Pancreas (tissue), 10 donors: ENCODE data around the gene NFIL3. TPM values are rescaled to one million over a fixed set of nuclear protein-coding genes. Genes with fewer than 3 reads are reported as not detected.
A peak's percentile ranks its signal among the peaks of the same experiment; 100 is the strongest.

Experiments
- ATAC-seq, 4 donors: fragments of 200-7000 bp; cut with Tn5 transposase; one replicate each; pipeline versions ENCODE4 v1.8.0 to v1.9.1; 2020; ENCODE audit warnings: mild to moderate bottlenecking in 4 of 4, moderate library complexity in 4 of 4
- DNase-seq, 6 donors: peaks; one replicate each; pipeline ENCODE4 v3.0.0-alpha.2; 2020
- FAIRE-seq: peaks from 2 replicates; lab custom pipeline; 2012; peaks lifted over from hg19 to GRCh38; lab: Jason Lieb, UNC
- H3K27ac ChIP-seq, 4 donors: fragments of 200-600 bp; sonication (generic); 1 replicate in 3 of 4; 2 replicates in 1 of 4; pipeline versions ENCODE4 v1.5.0 to v1.8.0; 2020
- H3K27me3 ChIP-seq, 4 donors: fragments of 200-600 bp; one replicate each; pipeline ENCODE4 v1.8.0; 2021
- H3K36me3 ChIP-seq, 3 donors: fragments of 200-600 bp; sonication (generic) in 1 of 3; one replicate each; pipeline versions ENCODE4 v1.5.0 to v1.8.0; 2020 to 2021
- H3K4me1 ChIP-seq, 3 donors: fragments of 200-600 bp; one replicate each; pipeline ENCODE4 v1.8.0; 2021
- H3K4me3 ChIP-seq, 4 donors: fragments of 200-600 bp; sonication (generic) in 2 of 4; one replicate each; pipeline versions ENCODE4 v1.5.0 to v1.8.0; 2020 to 2021
- H3K9me3 ChIP-seq, 4 donors: fragments of 200-600 bp; one replicate each; pipeline ENCODE4 v1.8.0; 2021
- CTCF ChIP-seq, 4 donors: fragments of 200-600 bp; sonication (generic) in 3 of 4; IDR thresholded peaks; one replicate each; pipeline versions ENCODE4 v1.5.0 to v1.8.0; 2021; ENCODE audit warnings: antibody characterized with exemption in 4 of 4
- WGBS, 2 donors: extraction: QIAGEN DNeasy Blood & Tissue Kit; methylation state at CpG; one replicate each; pipeline ENCODE4 v1.1.7; 2013; 5-methylcytosine and 5-hydroxymethylcytosine counted together
- intact Hi-C, 3 donors: fragments of 100-400 bp; cut with DNase I; formaldehyde crosslinking; loops; one replicate each; pipeline versions ENCODE4 v1.11.1 to v1.14.2; 2022
- polyA plus RNA-seq, 2 donors: library from polyadenylated mRNA; stranded (reverse); fragments of 200-250 nt; gene quantifications; one replicate each; pipeline ENCODE4 v1.2.3, GENCODE V29; 2013
- total RNA-seq, 6 donors: library from RNA; stranded (reverse); fragmentation: NEBNext Ultra II Directional in 4 of 6; extraction: Animal tissue kit (Norgen Biotek cat#: 25700) in 4 of 6; gene quantifications; one replicate each; pipeline versions ENCODE4 v1.2.1 to v1.2.4, GENCODE V29; 2021 to 2023
- donor health status: healthy with polysubstance abuse.
- donor health status: DM: no; HTN: no; CAD: no; lungs with moderate emphysema.
- donor health status: DM: no; HTN: no; CAD: no.
- donor health status: control.
- donor health status: control.
- donor health status: Bipolar disorder and iron deficiency.
- donor health status: DM: yes; HTN: yes; CAD: no.
- donor health status: DM: no; HTN: no; CAD: no.
- donor health status: DM: no; HTN: no; CAD: no.
- donor health status: DM: yes; HTN: yes; CAD: no.

NFIL3 gene
- total and polyA plus RNA-seq, 8 donors, result 6.0 to 24.4 (median 10.8) TPM

- intact Hi-C loops, result loop anchor here in 1 of 3 donors (10.0 kb wide), 1 partner anchor 233 kb away; no protein-coding TSS in a partner anchor
- FAIRE-seq, result no peak
- Histone ChIP-seq H3K27me3 (no peaks in the 10 kb centered on the region), H3K4me1 (peaks cover 0 to 3% (median 0%) of the 10 kb centered on the region in 3 donors), H3K4me3 (no peak overlapping the region), H3K27ac (peak overlapping the region in 1 of 4 donors; percentile 37), H3K9me3 (no peaks in the 10 kb centered on the region), H3K36me3 (no peaks in the 10 kb centered on the region)
- WGBS, 2 donors, result 82 to 89% methylated on average over 2 of the region's 2 CpGs
- no peak for TF ChIP-seq CTCF (IDR thresholded peaks at IDR 0.05)
- no peak for DNase-seq
- ATAC-seq, result no peak
These were observed 4.2 kb upstream of the NFIL3 start for GRCh38 chr9:91427873-91428272.

GRCh38 chr9:91426123-91426745 lies 2.6 kb upstream of the NFIL3 start:
- ATAC-seq, result peak in 1 of 4 donors; percentile 8
- no peak for DNase-seq
- Histone ChIP-seq H3K36me3 (no peaks in the 10 kb centered on the region), H3K27ac (no peak overlapping the region), H3K4me1 (peaks cover 0 to 6% (median 0%) of the 10 kb centered on the region in 3 donors), H3K27me3 (no peaks in the 10 kb centered on the region), H3K9me3 (no peaks in the 10 kb centered on the region), H3K4me3 (no peak overlapping the region)
- 16 to 23% methylated on average over 3 of the region's 3 CpGs for WGBS, 2 donors
- no peak for FAIRE-seq
- intact Hi-C loops, result loop anchor here in 1 of 3 donors (10.0 kb wide), 1 partner anchor 231 kb away; no protein-coding TSS in a partner anchor
- peak in 2 of 4 donors; percentile 20 to 21 for TF ChIP-seq CTCF (IDR thresholded peaks at IDR 0.05)

- H3K27me3 ChIP-seq, result no peaks in the 10 kb centered on the region
- FAIRE-seq (no peak), DNase-seq (no peak), ATAC-seq (no peak)
- no peaks in the 10 kb centered on the region for H3K9me3 ChIP-seq
- peak overlapping the region in 2 of 4 donors; percentile 98 to 99 for H3K27ac ChIP-seq
- intact Hi-C loops, result loop anchor here in 1 of 3 donors (10.0 kb wide), 1 partner anchor 230 kb away; no protein-coding TSS in a partner anchor
- peaks cover 0 to 7% (median 6%) of the 10 kb centered on the region in 3 donors for H3K4me1 ChIP-seq
- no peak for TF ChIP-seq CTCF (IDR thresholded peaks at IDR 0.05)
- H3K36me3 ChIP-seq, result no peaks in the 10 kb centered on the region
- peak overlapping the region in 2 of 4 donors; percentile 68 to 81 for H3K4me3 ChIP-seq
- WGBS, 2 donors, result 74% methylated on average over 9 of the region's 9 CpGs
These were observed 1.6 kb upstream of the NFIL3 start for GRCh38 chr9:91425271-91425670.

GRCh38 chr9:91424403-91425176 lies 958 bp upstream of the NFIL3 start:
- Histone ChIP-seq H3K36me3 (no peaks in the 10 kb centered on the region), H3K9me3 (no peaks in the 10 kb centered on the region), H3K4me1 (peaks cover 4 to 12% (median 9%) of the 10 kb centered on the region in 3 donors), H3K27ac (peak overlapping the region; percentile 92 to 99 (median 97)), H3K27me3 (no peaks in the 10 kb centered on the region), H3K4me3 (peak overlapping the region; percentile 51 to 81 (median 64))
- intact Hi-C loops, result loop anchor here in 1 of 3 donors (10.0 kb wide), 1 partner anchor 230 kb away; no protein-coding TSS in a partner anchor
- DNase-seq (peak; percentile 73 to 86 (median 82)), FAIRE-seq (no peak), ATAC-seq (peak; percentile 47 to 63 (median 54))
- 1 to 2% methylated on average over 59 to 67 of the region's 67 CpGs for WGBS, 2 donors
- TF ChIP-seq CTCF (IDR thresholded peaks at IDR 0.05), result no peak
